GM15510 (cell line): ENCODE measurements around the gene SYT9.

Experiments used
- POLR2A ChIP-seq: IDR thresholded peaks from 3 replicates; pipeline ENCODE4 v1.6.1; 2011; ENCODE audit warnings: borderline replicate concordance; ENCODE audit not compliant: insufficient read length; ENCODE audit errors: extremely low read depth

SYT9 gene

DNA sequence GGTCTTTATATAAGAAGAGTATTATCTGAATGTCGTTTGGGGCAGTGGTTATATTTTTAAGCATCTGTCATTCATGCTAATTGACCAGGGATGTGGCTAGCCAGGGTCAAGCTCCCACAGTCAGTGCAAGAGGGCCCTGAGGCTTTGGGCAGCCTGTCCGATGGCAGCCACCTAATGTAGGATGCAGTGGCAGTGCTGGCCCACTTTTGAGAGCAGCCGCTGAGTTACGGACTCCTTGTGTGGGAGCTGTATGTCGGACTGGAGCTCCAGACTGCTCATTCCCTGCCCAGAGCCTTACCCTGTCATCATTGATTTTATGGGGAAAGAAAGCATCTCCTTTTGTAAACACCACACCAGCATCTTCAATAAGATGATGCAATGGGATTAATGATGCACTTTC lies 99.5 kb downstream of the SYT9 start:
- no peak for TF ChIP-seq POLR2A

DNA sequence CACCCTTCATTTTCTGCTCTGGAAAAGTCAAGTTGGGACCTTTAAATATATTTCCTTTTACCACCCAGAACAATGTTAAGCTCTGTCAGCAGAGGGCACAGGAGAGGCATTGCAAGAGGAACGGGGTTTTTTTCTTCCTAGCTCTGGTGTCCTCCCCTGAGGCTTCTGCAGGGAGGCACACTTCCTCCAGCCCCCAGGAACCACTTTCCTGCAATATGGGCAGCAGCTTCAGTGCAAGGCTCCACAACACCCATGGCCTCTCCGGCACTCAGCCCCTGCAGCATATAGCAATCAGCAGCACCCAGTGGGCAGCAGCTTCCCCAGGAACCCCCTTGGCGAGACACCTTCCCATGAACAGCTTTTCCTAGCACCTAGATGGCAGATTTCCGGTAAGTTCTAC lies 101.4 kb downstream of the SYT9 start:
- TF ChIP-seq POLR2A, result no peak

DNA sequence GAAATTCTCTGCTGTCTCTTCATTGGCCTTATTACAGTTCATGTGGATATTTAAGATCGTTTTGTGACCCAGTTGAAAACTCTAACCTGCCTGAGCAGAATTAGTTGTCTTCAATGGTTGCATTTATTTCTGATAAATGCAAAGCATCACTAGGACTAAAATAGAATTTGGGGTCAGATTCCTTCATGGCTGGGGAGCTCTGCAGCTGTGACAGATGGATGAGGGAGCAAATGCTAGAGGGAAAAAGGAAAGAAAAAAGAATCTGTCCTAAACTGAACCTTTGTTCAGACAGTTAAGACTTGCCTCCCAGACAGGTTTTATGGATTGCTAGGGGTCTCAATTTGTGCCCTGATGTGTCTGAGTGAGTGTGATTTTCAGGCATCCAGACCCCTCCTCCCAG lies 113.0 kb downstream of the SYT9 start:
- no peak for TF ChIP-seq POLR2A

DNA sequence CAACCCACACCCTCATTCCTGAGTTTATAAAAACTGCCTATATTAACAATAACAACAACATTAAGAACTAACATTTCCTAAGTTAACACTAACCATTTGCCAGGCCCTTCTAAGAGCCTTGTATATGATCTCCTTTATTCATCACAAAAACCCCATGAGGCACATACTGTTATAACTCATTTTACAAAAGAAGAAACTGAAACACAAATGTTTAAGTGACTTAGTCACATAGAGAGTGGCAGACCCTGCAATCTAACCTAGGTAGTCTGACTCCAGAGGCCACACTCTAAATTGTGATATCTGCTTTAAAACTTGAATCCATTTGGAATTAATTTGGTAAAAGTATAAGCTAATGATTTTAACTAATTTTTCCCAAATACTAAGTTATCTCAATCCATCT lies 116.1 kb downstream of the SYT9 start:
- TF ChIP-seq POLR2A, result no peak

DNA sequence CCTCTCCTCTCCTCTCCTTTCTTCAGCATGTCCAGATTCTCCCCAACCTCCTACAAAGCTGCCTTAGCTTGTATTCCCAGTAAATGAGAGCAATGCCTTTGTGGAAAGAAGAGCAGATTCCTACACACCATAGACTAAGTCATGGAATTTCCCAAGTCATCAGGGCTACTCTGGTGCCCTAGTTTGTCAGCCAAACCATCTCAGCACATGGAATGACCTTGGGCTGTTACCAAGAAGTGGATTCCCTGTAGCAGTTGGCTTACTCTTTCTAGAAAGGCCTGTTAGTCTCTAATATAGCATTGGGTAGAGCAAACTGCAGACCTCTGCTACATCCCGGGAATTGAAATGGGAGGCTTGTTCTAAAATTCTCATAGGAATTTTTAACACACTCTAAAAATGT lies 124.7 kb downstream of the SYT9 start:
- TF ChIP-seq POLR2A, result no peak

DNA sequence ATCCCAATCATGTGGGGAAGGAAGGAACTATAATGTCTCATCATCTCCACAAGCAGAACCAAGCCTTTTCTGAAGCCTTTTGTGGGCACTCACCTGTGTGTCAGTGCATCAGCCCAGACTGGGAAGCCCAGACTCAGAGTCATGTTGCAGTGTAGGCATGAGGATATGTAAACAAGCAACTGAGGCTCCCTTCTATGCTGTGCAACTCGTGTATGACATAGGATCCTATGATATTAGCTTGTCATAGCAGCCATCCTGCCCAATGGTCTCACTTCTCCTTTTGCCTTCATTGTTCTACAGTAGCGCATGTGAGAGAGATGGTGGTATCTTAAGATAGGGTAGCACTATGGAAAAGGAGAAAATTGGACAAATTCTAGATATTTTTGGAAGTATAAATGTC lies 130.2 kb downstream of the SYT9 start:
- no peak for TF ChIP-seq POLR2A

DNA sequence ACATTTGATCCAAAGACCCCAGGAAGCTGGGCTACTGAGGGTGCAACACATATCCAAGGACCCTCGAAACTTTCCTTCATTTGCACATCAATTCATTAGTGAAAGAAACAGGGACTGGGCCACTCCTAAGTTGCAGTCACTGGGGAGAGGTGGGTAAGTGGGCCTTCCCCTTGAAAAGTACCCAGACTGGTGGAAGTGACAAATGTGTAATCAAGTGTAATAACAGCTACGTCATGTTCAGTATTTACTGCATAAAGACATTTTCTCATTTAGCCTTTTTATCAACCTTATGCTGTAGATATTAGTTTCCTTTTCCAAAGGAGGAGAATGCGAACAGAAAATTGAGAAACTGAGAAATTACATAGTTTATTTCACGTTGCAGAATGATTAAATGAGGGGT lies 131.7 kb downstream of the SYT9 start:
- TF ChIP-seq POLR2A, result no peak

DNA sequence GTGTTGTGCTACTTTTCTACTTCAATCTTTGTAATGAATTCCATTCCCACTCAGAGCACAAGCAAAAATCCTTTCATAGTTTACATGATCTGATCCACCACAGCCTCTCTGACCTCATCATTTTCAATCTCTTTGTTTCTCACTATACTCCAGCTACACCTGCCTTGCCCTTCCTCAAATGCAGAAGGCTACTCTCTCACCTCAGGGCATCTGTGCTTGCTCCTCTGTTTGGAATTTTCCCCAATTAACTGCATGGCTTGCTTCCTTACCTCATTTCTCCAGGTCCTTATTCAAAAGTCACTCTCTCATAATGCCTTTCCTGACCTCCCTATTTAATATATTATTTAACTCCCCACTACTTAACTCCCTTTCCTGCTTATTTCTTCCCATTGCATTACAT lies 133.0 kb downstream of the SYT9 start:
- no peak for TF ChIP-seq POLR2A

DNA sequence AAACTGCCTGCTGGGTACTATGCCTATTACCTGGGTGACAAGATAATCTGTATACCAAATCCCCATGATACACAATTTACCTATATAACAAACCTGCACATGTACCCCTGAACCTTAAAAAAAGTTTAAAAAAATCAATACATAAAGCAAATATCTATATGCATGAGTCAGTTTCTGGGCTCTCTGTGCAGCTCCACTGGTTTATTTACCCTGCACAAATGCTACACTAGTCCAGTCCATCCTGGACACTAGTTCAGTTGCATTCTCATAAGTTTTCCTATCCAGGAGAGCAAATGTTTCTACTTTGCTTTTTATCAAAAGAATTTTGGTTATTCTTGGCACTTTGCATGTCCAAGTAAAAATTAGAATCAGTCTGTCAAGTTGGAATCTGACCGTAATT lies 133.8 kb downstream of the SYT9 start:
- TF ChIP-seq POLR2A, result no peak

DNA sequence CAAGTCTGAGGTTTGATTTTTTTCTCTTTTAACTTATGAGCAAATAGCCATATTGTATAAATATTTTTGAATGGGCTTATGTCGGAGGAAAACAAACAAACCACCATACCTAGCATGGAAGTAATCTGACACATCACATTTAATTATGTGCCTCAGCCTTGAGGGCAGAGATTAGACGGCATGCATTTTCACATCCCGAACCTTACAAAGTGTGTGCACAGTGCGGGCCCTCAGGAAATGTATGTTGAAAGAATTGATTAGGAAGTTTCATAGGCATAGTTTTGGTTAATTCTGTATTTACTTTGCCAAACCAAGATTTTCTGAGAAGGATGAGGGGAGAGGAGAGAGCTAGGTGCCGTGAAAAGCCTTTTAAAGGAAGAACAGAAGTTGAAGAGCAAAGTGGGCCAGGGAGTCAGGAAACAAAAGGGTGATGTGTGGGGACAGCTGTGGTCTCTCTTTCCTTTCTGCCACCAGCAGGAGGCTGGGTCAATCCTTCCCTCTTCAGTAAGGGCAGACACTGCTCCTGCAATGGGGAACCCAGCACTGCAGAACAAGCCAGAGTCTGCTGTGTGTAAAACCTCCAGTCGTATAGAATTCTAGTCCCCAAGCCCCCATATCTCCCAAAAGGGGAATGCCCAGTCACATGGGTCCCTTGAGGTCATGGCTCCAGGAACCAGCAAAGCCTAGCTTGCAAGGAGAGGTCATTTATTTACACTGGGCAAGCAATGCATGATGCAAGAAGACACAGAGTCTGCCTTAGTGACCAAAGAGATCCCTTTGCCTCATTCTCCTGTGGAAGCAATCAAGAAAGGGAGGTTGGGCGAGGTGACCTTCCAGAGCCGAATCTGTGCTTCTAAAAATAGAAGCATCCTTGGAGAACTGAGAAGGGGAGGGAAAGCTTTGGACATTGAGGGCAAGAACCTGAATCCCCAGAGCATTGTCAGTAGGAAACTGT lies 162.5 kb downstream of the SYT9 start:
- TF ChIP-seq POLR2A, result no peak

DNA sequence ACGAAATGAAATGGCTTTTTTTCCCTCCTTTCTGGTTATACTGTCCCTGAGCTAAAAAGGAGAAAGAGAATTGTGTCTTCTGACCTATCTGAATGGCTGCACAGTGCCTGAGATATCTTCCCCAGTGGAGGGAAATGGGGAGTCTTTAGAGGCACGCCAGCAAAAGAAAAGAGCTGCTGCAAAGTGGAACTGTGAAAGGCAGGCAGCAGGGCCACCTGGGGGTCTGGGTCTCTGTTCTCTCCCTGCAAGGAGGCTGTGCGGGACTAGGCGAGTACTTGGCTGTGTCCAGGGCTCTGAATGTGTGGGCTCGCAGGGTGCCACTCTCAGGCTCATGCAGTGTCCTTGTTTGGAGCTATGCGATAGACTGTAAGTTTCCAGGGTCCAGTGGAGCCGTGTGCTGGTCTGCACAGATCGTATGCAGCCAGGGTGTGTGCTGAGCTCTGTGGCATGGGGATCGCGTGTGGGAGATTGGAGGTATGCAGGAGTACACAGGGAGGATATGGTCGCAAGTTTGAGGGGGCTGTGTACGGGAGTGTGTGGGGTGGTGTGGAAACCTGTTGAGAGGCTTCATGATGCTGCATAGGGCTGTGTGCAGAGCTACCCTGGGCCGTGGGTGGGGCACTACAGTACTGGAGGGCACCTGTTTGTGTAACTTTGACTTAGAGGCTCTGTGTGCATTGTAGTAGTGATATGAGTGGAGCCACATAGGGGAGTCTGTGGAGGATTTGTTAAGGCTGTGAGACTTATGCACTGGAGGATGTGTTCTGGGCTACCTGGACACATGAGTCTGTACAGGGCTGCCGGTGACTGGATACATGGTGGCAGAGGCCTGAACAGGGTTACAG lies 163.5 kb downstream of the SYT9 start:
- no peak for TF ChIP-seq POLR2A

DNA sequence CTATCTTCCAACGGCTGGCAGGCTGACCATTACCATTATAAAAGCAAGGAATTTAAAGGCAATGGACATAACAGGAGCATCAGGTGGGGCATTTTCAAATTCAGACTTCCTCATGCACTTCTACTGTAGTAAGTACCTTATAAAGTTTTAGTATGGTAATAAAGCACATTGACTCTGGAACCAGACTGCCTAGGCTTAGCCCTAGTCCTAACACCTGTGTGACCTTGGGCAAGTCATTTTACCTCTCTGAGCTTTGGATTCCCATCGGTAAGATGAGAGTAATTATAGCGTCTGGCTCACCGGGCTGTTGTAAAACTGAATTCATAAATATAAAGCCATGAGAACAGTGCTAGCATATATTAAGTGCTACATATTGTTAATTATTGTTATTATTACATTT lies 164.4 kb downstream of the SYT9 start:
- no peak for TF ChIP-seq POLR2A

DNA sequence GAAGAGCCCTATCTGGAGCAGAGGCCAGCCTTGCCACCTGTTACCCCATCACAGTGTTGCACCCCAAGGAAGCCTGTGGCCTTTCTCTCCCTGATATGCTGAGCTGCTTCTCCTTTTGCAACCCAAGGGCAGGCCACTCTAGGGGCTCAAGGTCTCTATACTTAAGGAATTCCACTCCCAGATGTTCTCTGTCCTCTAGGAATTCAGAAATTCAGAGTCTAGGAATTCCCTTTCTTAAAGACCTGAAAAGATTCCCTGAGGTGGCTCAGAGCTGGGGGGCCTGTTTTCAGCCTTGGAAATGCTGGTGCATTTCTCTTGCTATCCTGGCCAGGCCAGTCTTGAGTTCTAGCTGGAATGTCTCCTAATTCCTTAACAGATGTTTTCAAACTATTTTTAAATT lies 165.6 kb downstream of the SYT9 start:
- no peak for TF ChIP-seq POLR2A

DNA sequence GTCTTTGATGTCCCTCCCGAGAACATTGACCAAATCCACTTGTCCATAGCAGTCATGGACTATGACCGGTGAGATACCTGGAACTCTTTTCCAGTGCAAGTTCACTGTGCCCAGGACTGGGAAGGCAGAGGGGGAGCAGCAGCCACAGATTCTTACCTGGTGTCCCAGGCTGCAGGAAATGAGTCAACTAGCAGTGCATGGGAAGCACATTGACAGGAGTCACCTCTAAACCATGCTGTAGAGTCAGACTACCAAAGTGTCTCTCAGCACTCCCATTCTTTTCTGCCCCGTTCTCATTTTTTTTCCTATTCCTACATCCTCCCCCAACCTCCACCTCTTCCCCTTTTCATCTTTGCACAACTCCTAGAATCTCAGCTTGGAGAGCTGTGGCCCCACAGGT lies 166.4 kb downstream of the SYT9 start:
- no peak for TF ChIP-seq POLR2A

DNA sequence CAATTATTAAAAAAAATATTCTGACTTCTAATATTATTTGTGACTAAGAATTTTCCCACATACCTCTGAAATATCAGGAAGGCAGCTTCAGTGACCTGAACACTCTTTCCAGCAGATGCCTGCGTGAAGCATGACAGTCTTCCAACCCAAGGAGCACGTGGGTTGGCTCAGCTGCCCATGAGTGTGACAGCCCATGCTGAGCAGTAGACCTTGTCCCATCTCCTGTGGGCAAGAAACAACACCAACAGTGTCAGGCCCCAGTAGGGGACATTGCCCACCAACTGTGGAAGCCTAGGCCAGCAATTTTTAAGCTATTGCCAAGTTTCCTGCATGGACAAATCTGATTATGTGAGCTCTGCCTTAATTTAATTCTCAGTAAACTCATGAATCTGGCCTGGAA lies 167.2 kb downstream of the SYT9 start:
- no peak for TF ChIP-seq POLR2A

DNA sequence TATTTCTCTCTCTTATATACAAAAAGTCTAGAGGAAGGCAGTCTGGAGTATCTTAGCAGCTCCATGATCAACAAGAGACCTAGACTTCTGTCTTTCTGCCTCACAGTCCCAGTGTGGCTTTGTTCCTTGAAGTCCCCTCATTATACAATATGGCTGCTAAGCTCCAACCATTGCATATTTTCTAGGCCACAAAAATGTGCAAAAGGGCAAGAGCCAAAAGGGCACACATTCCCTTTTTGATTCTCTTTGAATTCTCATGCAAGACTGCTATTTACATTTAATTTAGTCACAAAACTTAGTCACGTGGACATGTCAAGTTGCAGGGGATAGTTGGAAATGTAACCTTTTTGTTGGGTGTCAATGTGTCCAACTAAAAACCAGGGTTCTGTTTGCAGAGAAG lies 169.4 kb downstream of the SYT9 start:
- no peak for TF ChIP-seq POLR2A
